HepG2 (cell line): ENCODE measurements around the gene ITM2B. TPM values are rescaled to one million over a fixed set of nuclear protein-coding genes. Genes with fewer than 3 reads are reported as not detected.

ENCODE experiments used
- EZH2 ChIP-seq: conservative IDR thresholded peaks from 2 replicates; pipeline ENCODE4 v1.6.1; 2012; ENCODE audit warnings: mild to moderate bottlenecking, low read depth, low read length, moderate library complexity
- NR2C2 ChIP-seq: sonication (generic); formaldehyde crosslinking; IDR thresholded peaks from 2 replicates; pipeline ENCODE4 v1.4.0; 2020; ENCODE audit warnings: missing genetic modification reagents, mild to moderate bottlenecking, moderate library complexity, borderline replicate concordance
- PAF1 ChIP-seq: IDR thresholded peaks from 2 replicates; pipeline ENCODE4 v1.6.1; 2016; ENCODE audit warnings: missing genetic modification reagents, missing compliant biosample characterization
- PATZ1 ChIP-seq: sonication (generic); formaldehyde crosslinking; IDR thresholded peaks from 2 replicates; pipeline ENCODE4 v1.4.0; 2020; ENCODE audit warnings: missing genetic modification reagents
- PHB2 ChIP-seq: fragments of 450-650 bp; IDR thresholded peaks from 2 replicates; pipeline ENCODE4 v1.6.1; 2018; ENCODE audit not compliant: partially characterized antibody
- RBAK ChIP-seq: sonication (generic); formaldehyde crosslinking; IDR thresholded peaks from 2 replicates; pipeline ENCODE4 v1.5.1; 2020; ENCODE audit warnings: mild to moderate bottlenecking, missing genetic modification reagents
- SRY ChIP-seq: sonication (generic); formaldehyde crosslinking; IDR thresholded peaks from 2 replicates; pipeline ENCODE4 v1.8.0; 2022; ENCODE audit warnings: mild to moderate bottlenecking, missing genetic modification reagents
- ZNF124 ChIP-seq: sonication (generic); formaldehyde crosslinking; IDR thresholded peaks from 2 replicates; pipeline ENCODE4 v1.4.0; 2020; ENCODE audit warnings: missing genetic modification reagents
- ZNF34 ChIP-seq: sonication (generic); formaldehyde crosslinking; IDR thresholded peaks from 2 replicates; pipeline ENCODE4 v1.4.0; 2020; ENCODE audit warnings: mild to moderate bottlenecking, missing genetic modification reagents, borderline replicate concordance
- ZNF350 ChIP-seq: sonication (generic); formaldehyde crosslinking; IDR thresholded peaks from 2 replicates; pipeline ENCODE4 v1.4.0; 2020; ENCODE audit warnings: mild to moderate bottlenecking, low read depth, missing genetic modification reagents, borderline replicate concordance
- ZNF737 ChIP-seq: sonication (generic); formaldehyde crosslinking; IDR thresholded peaks from 2 replicates; pipeline ENCODE4 v1.5.0; 2020; ENCODE audit warnings: missing genetic modification reagents, mild to moderate bottlenecking, borderline replicate concordance
- ZNF775 ChIP-seq: sonication (generic); formaldehyde crosslinking; IDR thresholded peaks from 2 replicates; pipeline ENCODE4 v1.4.0; 2020; ENCODE audit warnings: missing genetic modification reagents, mild to moderate bottlenecking, moderate library complexity, borderline replicate concordance
- polyA plus RNA-seq, 8 experiments: library from polyadenylated mRNA; depleted of rRNA in 3 of 8; stranded (reverse) in 7 of 8; unstranded in 1 of 8; fragments of >200 nt; fragmentation: Illumina TruSeq in 4 of 8; extraction: Trizol in 4 of 8; gene quantifications; 2 replicates each; pipeline versions ENCODE4 v1.2.1 to v1.2.3, GENCODE V29; 2011 to 2016; ENCODE audit warnings: low read depth in 4 of 8, missing spikeins in 1 of 8, mixed read lengths in 1 of 8; ENCODE audit not compliant: insufficient read depth in 1 of 8
- total RNA-seq, 5 experiments: library from RNA; depleted of rRNA; stranded (reverse); fragments of >200 nt; fragmentation: Illumina TruSeq; extraction: Trizol; gene quantifications; 2 replicates each; pipeline ENCODE4 v1.2.3, GENCODE V29; 2016; ENCODE audit warnings: low read depth in 1 of 5
- TF ChIP-seq, protein P1 (sequence below): sonication (generic); formaldehyde crosslinking; conservative IDR thresholded peaks from 2 replicates; pipeline ENCODE4 v1.4.0; 2020; ENCODE audit warnings: missing genetic modification reagents
- TF ChIP-seq, protein P2 (sequence below): fragments of 450-650 bp; IDR thresholded peaks from 2 replicates; pipeline ENCODE4 v1.6.1; 2017
- TF ChIP-seq, protein P3 (sequence below): sonication (generic); formaldehyde crosslinking; IDR thresholded peaks from 2 replicates; pipeline ENCODE4 v1.4.0; 2020; ENCODE audit warnings: mild to moderate bottlenecking, missing genetic modification reagents
- TF ChIP-seq, protein P4 (sequence below): sonication (generic); formaldehyde crosslinking; IDR thresholded peaks from 2 replicates; pipeline ENCODE4 v1.5.1; 2020; ENCODE audit warnings: missing genetic modification reagents, mild to moderate bottlenecking, borderline replicate concordance

The ITM2B gene
- total and polyA plus RNA-seq, 2 of the 13 experiments (the other 11 are each of a cell fraction or from before 2014, with no cell fraction given) = 158 to 373 TPM

DNA sequence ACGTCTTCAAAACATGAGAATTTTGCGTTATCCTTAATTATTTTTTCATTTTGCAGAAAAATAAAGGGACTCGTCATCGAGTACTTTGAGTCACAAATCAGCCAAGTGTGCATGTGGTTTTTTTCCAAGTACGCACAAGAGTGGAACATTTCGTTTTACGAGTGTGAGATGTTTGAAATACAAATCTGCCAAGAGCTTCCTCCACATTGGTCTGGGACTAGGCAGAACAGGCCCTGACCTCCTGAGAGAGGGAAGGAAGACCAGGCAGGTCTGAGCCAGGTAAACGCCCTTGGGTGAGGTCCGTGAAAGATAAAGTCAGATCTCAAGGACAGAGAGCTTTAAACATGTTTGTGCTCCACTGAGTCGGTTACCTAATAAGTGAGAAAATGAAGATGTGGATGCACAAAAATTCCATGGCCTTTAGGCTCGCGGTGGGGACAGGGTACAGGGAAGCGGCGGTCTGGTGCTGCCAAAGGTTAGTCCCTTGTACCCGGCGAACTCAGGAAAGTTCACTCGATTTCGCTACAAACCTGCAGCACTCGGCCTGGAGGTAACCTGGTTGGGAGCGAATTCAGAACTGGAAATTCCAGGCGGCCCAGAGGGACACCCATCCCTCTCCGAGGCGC, 473 bp upstream of the ITM2B start (continued):
- TF ChIP-seq, protein P1, sequence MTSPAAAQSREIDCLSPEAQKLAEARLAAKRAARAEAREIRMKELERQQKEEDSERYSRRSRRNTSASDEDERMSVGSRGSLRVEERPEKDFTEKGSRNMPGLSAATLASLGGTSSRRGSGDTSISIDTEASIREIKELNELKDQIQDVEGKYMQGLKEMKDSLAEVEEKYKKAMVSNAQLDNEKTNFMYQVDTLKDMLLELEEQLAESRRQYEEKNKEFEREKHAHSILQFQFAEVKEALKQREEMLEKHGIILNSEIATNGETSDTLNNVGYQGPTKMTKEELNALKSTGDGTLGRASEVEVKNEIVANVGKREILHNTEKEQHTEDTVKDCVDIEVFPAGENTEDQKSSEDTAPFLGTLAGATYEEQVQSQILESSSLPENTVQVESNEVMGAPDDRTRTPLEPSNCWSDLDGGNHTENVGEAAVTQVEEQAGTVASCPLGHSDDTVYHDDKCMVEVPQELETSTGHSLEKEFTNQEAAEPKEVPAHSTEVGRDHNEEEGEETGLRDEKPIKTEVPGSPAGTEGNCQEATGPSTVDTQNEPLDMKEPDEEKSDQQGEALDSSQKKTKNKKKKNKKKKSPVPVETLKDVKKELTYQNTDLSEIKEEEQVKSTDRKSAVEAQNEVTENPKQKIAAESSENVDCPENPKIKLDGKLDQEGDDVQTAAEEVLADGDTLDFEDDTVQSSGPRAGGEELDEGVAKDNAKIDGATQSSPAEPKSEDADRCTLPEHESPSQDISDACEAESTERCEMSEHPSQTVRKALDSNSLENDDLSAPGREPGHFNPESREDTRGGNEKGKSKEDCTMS (CRISPR knock-in tag) = no peak
- TF ChIP-seq, protein P2, sequence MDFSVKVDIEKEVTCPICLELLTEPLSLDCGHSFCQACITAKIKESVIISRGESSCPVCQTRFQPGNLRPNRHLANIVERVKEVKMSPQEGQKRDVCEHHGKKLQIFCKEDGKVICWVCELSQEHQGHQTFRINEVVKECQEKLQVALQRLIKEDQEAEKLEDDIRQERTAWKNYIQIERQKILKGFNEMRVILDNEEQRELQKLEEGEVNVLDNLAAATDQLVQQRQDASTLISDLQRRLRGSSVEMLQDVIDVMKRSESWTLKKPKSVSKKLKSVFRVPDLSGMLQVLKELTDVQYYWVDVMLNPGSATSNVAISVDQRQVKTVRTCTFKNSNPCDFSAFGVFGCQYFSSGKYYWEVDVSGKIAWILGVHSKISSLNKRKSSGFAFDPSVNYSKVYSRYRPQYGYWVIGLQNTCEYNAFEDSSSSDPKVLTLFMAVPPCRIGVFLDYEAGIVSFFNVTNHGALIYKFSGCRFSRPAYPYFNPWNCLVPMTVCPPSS = no peak
- TF ChIP-seq, protein P3, sequence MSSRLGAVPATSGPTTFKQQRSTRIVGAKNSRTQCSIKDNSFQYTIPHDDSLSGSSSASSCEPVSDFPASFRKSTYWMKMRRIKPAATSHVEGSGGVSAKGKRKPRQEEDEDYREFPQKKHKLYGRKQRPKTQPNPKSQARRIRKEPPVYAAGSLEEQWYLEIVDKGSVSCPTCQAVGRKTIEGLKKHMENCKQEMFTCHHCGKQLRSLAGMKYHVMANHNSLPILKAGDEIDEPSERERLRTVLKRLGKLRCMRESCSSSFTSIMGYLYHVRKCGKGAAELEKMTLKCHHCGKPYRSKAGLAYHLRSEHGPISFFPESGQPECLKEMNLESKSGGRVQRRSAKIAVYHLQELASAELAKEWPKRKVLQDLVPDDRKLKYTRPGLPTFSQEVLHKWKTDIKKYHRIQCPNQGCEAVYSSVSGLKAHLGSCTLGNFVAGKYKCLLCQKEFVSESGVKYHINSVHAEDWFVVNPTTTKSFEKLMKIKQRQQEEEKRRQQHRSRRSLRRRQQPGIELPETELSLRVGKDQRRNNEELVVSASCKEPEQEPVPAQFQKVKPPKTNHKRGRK (CRISPR knock-in tag) = no peak
- TF ChIP-seq ZNF34 (no peak), NR2C2 (CRISPR knock-in tag) (no peak), ZNF737 (peak; percentile 58; the same call in 1 of the 2 replicates), ZNF350 (CRISPR knock-in tag) (0 out of 2 replicates have a peak, but pooled peaks have one; percentile 39), PATZ1 (CRISPR knock-in tag) (no peak; the same call in 1 of the 2 replicates), ZNF775 (CRISPR knock-in tag) (no peak), PAF1 (CRISPR knock-in tag) (peak; percentile 43; the same call in 1 of the 2 replicates), RBAK (CRISPR knock-in tag) (no peak), PHB2 (no peak), SRY (CRISPR knock-in tag) (no peak), ZNF124 (CRISPR knock-in tag) (peak; percentile 57; the same call in 1 of the 2 replicates), EZH2 (no peak)
- TF ChIP-seq, protein P4, sequence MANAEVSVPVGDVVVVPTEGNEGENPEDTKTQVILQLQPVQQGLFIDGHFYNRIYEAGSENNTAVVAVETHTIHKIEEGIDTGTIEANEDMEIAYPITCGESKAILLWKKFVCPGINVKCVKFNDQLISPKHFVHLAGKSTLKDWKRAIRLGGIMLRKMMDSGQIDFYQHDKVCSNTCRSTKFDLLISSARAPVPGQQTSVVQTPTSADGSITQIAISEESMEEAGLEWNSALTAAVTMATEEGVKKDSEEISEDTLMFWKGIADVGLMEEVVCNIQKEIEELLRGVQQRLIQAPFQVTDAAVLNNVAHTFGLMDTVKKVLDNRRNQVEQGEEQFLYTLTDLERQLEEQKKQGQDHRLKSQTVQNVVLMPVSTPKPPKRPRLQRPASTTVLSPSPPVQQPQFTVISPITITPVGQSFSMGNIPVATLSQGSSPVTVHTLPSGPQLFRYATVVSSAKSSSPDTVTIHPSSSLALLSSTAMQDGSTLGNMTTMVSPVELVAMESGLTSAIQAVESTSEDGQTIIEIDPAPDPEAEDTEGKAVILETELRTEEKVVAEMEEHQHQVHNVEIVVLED (CRISPR knock-in tag) = no peak
